ENCODE results near the gene ARID1B.
"Not testable (repeated sequence)": the region's sequence is repeated elsewhere in the genome, so short reads cannot be mapped to it uniquely, and the experiment has no call there.

The ARID1B gene

GRCh38 chr6:156982168-156982567 lies 205.0 kb downstream of the ARID1B start:
- in situ Hi-C loops (cut with HindIII; ENCODE audit: low pct_ligation_motif_present, low sequenced_read_pairs), result no loop called here
- Histone ChIP-seq H3K27ac (no peak overlapping the region), H3K36me3 (replicated peaks) (no peaks in the 10 kb centered on the region), H3K27me3 (replicated peaks) (no peaks in the 10 kb centered on the region), H3K4me3 (ENCODE audit: low read depth, low read length) (no peak overlapping the region)
- TF ChIP-seq CTCF (IDR thresholded peaks at IDR 0.05; ENCODE audit: low read depth, low read length, missing control alignments), result no peak
- no peak for DNase-seq

GRCh38 chr6:156982864-156983263 lies 205.7 kb downstream of the ARID1B start:
- H3K27me3 ChIP-seq (replicated peaks); H3K36me3 ChIP-seq (replicated peaks); in situ Hi-C loops (cut with HindIII; ENCODE audit: low pct_ligation_motif_present, low sequenced_read_pairs); DNase-seq; H3K4me3 ChIP-seq (ENCODE audit: low read depth, low read length); H3K27ac ChIP-seq: not testable (repeated sequence)

- in situ Hi-C loops (cut with HindIII; ENCODE audit: low pct_ligation_motif_present, low sequenced_read_pairs), result no loop called here
- Histone ChIP-seq H3K4me3 (ENCODE audit: low read depth, low read length) (no peak overlapping the region), H3K36me3 (replicated peaks) (no peaks in the 10 kb centered on the region), H3K27ac (no peak overlapping the region), H3K27me3 (replicated peaks) (no peaks in the 10 kb centered on the region)
- DNase-seq, result no peak
- no peak for TF ChIP-seq CTCF (IDR thresholded peaks at IDR 0.05; ENCODE audit: low read depth, low read length, missing control alignments)
Observed at GRCh38 chr6:156984178-156984738, 207.1 kb downstream of the ARID1B start.

- in situ Hi-C loops (cut with HindIII; ENCODE audit: low pct_ligation_motif_present, low sequenced_read_pairs), result no loop called here
- no peak for DNase-seq
- H3K27ac ChIP-seq, result no peak overlapping the region
- no peaks in the 10 kb centered on the region for H3K36me3 ChIP-seq (replicated peaks)
- no peaks in the 10 kb centered on the region for H3K27me3 ChIP-seq (replicated peaks)
- H3K4me3 ChIP-seq (ENCODE audit: low read depth, low read length), result no peak overlapping the region
- TF ChIP-seq CTCF (IDR thresholded peaks at IDR 0.05; ENCODE audit: low read depth, low read length, missing control alignments), result no peak
Observed at GRCh38 chr6:156985309-156985708, 208.1 kb downstream of the ARID1B start.

- no peaks in the 10 kb centered on the region for H3K36me3 ChIP-seq (replicated peaks)
- DNase-seq, result no peak
- in situ Hi-C loops (cut with HindIII; ENCODE audit: low pct_ligation_motif_present, low sequenced_read_pairs), result no loop called here
- H3K27me3 ChIP-seq (replicated peaks), result no peaks in the 10 kb centered on the region
- H3K27ac ChIP-seq, result no peak overlapping the region
- H3K4me3 ChIP-seq (ENCODE audit: low read depth, low read length), result no peak overlapping the region
- TF ChIP-seq CTCF (IDR thresholded peaks at IDR 0.05; ENCODE audit: low read depth, low read length, missing control alignments), result no peak
Observed at GRCh38 chr6:156988276-156989158, 211.3 kb downstream of the ARID1B start.

GRCh38 chr6:156989159-156989806 lies 212.1 kb downstream of the ARID1B start:
- H3K27me3 ChIP-seq (replicated peaks), result no peaks in the 10 kb centered on the region
- no peak overlapping the region for H3K4me3 ChIP-seq (ENCODE audit: low read depth, low read length)
- DNase-seq, result no peak
- TF ChIP-seq CTCF (IDR thresholded peaks at IDR 0.05; ENCODE audit: low read depth, low read length, missing control alignments), result no peak
- H3K27ac ChIP-seq, result no peak overlapping the region
- in situ Hi-C loops (cut with HindIII; ENCODE audit: low pct_ligation_motif_present, low sequenced_read_pairs), result no loop called here
- no peaks in the 10 kb centered on the region for H3K36me3 ChIP-seq (replicated peaks)
